GM18499 (cell line): ENCODE data around the gene CYP4F8.

Experiments
- ATAC-seq: cut with Tn5 transposase; IDR thresholded peaks from one replicate; pipeline ENCODE4 v1.9.1; 2021; ENCODE audit warnings: moderate number of reproducible peaks; ENCODE audit not compliant: insufficient read depth, unreplicated experiment

Gene CYP4F8

DNA sequence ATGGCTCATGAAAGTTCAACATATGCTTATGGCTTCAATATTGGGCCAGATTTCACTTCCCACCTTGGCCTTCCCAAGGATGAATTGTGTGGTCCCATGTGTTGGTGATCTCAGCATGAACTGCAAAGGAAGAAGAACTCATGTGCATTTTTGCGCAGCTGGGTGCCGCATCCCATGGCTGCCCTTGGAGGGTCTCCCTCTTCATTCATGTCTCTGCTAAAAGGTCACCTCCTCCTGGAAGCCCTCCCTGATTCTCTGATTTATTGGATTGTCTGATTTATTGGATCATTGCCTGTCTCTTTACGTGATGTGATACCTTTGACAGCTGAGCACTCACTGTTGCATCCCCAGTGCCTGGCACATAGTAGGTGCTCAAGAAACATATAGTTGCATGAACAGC is 1.7 kb upstream of the CYP4F8 start:
- no peak for ATAC-seq

DNA sequence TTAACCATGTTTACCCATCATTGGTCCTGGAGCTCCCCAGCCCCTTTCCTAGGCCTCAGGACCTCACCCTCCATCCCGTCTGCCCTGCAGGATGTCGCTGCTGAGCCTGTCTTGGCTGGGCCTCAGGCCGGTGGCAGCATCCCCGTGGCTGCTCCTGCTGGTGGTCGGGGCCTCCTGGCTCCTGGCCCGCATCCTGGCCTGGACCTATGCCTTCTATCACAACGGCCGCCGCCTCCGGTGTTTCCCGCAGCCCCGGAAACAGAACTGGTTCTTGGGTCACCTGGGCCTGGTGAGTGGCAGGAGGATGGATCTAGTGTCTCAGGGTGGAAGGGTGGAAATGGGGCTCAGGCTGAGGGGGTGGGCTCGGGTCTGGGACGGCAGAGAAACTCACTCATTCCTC is 508 bp downstream of the CYP4F8 start:
- ATAC-seq, result no peak

DNA sequence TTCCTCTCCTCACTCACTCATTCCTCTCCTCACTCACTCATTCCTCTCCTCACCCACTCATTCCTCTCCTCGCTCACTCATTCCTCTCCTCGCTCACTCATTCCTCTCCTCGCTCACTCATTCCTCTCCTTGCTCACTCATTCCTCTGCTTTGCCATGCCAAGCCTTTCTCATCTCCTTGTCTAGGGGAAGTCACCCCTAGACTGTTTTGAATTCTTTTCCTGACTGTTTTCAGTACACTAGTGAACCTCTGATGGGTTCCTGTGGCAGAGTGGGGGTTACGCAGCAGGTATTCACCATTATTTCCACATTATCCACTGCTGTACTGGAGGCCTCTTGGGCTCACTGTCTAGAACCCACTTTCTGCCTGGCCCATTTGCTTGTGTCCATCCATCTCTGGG is 1.2 kb downstream of the CYP4F8 start:
- ATAC-seq, result no peak

DNA sequence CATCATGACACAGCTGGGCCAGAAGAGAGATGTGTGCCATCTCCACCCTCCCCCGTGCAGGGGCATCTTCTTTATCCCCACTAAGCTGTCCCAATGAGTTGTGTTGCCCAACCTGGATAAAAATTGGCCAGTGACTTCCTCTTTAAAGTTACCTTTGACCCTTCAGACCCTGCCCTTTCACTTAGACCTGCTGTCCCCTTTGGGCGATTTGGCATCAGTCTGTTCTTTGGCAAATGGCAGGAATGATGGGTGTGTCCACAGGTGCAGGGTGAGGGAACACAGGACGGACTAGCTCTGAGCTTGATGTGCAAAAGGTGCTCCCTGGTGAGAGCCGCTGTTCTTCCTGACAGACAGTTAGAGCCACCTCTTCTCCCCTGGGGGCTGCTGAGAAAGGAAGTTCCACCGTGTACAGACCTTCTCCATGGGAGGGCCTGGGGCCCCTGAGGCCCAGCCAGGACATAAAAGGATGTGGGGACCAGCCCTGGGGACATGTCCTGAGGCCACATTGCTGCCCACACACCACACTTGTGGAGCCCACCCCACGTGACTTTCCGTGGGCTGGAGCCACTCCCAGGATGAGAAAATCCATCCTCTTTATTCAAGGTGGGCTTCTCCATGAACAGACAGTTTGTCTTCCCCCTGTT is 1.7 kb downstream of the CYP4F8 start:
- ATAC-seq, result no peak

DNA sequence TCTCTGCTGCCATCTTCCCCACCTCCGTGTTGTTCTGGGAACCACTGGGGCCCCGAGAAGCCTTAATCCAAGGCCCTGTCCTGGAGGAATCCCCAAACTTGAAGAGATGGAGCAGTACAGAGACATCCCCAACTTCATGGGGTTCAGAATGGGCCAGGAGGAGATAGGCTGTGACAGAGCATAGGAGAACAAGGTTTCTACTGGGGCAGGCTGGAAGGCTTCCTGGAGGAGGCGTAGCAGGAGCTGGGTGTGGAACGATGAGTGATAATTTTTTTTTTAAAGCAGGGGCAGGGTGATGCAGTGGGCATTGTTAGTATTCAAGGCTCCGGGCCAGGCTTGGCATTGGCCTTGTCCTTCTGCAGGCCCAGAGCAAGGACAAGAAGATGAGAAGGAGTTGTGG is 3.3 kb downstream of the CYP4F8 start:
- ATAC-seq, result no peak

DNA sequence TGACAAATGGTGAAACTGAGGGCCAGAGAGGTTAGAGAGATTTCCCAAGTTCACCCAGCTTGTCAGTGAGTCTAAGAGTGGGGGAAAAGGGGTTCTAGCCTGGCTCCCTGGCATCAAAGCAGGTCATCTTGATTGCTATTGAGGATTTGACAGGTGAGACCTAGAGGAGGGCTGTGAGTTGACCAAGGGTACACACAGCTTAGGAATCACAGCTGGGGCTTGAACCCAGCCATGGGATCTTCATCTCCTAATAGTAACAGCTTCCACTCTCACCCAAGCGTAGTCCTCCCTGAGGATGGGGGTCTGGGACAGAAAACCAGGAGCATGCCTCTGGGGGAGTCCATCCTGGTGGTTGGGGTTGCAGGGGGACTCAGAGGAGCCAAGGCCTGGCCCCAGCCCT is 6.8 kb downstream of the CYP4F8 start:
- no peak for ATAC-seq

DNA sequence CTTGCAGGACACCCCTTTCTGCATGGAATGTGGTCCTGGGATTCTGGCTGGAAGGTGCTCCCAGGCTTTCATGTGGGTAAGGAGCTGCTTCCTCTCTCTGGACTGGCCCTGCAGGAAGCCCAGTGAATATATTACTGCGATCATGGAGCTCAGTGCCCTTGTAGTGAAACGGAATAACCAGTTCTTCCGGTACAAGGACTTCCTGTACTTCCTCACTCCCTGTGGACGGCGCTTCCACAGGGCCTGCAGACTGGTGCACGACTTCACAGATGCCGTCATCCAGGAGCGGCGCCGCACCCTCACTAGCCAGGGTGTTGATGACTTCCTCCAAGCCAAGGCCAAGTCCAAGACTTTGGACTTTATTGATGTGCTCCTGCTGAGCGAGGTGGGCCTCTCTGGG is 8.0 kb downstream of the CYP4F8 start:
- ATAC-seq, result no peak

DNA sequence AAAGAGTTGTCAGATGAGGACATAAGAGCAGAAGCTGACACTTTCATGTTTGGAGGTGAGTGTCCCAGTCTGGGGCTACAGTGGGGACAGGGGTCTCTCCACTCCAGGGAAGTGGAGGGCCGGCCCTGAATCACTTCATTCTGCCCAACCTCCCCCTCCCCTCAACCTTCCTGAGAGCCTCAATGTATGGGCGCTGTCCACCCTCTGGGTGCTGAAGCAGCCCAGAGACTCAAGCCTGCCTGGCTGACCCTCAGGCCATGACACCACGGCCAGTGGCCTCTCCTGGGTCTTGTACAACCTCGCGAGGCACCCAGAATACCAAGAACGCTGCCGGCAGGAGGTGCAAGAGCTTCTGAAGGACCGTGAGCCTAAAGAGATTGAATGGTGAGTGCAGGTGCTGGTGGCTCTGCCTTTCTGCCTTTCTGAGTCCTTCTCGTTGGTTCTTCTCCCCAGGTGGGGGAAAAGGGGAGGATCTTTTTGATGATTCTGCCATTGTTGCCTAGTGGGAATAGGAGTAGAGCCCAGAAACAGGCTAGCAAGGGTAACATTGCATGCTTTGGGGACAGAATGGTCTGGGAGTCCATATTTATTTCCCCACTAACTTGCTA is 8.8 kb downstream of the CYP4F8 start:
- no peak for ATAC-seq

DNA sequence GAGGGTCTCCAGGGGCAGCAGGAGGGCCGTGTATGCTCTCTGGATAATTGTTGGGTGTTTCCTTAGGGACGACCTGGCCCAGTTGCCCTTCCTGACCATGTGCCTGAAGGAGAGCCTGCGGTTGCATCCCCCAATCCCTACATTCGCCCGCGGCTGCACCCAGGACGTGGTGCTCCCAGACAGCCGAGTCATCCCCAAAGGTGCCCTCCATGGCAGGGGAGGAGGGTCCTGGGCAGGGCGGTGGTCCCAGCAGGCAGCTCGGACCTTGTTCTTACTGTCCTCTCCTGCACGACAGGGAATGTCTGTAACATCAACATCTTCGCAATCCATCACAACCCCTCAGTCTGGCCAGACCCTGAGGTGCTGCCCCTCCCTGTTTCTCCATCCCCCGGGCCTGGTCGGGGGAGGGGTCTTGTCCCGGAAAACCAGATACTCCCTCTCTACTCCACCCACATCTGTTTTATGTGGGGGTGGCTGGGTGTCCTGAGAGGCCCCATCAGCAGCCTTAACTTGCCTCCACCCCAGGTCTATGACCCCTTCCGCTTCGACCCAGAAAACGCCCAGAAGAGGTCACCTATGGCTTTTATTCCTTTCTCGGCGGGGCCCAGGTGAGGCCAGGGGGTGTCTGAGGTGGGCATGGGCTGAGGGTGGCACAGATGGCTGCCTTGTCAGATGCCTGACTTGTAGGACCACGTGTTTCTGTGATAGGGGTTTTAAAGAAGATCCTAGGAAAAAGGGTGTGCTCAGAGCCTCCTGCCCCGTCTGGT is 13.4 kb downstream of the CYP4F8 start:
- ATAC-seq, result no peak

DNA sequence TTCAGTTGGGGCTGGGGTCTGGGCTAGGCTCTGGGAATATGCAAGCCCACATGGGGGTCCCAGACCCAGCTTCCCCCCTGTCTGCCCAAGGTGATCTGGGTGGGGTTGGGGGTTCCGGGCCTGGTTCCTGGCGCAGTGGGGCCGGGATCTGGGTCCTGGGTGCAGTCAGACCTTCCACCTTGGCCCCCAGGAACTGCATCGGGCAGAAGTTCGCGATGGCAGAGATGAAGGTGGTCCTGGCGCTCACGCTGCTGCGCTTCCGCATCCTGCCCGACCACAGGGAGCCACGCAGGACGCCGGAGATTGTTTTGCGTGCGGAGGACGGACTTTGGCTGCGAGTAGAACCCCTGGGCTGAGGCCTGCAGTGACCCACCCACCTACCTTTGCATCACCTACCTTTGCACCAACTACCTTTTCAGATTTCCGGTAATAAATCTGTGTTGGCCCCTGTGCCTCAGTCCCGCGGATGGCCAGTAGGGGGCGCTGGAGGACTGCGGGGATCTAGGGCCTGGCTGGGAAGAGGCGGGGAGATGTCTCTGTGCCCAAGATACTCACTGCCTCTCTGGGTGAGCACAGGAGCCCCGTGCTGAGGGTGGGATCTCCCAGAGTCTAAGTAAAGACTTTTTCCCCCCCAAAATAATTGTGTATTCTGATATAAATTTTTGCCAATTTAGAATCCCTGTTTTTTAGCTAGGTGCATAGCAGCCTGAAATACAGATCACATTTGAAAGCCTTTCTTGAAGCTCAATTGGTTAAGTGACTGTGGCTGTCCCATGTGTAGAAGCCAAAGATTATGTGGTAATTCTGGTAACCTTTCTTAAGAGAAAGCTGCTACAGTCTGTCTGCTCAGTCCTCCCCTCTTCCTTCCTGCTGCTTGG is 14.2 kb downstream of the CYP4F8 start:
- no peak for ATAC-seq

DNA sequence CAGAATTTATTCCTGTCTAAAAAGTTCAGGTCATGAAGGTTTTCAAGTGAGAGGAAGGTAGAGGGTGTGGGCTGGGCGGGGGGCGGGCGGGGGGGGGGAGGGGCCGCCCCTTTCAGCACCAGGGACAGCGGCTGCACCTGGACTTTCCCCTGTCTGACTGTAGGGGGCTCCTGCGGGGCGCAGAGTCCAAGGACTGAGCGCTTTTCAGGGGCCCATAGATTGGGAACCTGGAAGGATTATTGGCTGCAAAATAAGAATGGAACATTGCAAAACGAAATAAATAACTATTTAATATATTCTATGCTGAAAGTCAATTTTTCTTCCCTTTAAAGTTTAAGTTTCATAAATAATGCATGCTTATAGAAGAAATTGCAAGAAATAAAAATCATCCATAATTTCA is 16.8 kb downstream of the CYP4F8 start:
- no peak for ATAC-seq

DNA sequence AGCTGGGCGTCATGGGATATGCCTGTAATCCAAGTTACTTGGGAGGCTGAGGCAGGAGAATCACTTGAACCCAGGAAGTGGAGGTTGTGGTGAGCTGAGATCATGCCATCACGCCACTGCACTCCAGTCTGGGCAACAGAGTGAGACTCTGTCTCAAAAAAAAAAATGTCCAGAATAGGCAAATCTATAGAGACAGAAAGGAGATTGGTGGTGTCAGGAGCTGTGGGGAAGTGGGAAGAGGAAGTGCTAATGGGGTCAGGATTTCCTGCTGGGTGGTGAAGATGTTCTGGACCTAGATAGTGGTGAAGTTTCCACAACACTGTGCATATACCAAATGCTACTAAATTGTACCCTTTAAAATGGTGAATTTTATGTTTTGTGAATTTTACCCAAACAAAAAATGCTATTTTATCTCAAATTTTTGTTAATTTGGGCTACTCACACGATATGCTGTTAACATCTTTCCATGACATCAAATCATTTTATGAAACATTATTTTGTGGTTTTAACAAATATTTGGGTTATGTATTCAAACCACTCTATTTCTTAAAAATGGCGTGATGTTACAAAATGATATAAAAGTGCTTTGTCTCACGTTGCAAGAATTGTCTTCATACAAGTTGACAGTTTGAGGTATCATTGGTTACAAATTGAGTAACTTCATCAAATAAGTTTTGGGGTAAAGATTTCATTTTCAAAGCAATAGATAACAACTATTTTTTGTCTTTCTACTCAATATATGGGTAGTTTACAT is 18.2 kb downstream of the CYP4F8 start:
- ATAC-seq, result no peak

DNA sequence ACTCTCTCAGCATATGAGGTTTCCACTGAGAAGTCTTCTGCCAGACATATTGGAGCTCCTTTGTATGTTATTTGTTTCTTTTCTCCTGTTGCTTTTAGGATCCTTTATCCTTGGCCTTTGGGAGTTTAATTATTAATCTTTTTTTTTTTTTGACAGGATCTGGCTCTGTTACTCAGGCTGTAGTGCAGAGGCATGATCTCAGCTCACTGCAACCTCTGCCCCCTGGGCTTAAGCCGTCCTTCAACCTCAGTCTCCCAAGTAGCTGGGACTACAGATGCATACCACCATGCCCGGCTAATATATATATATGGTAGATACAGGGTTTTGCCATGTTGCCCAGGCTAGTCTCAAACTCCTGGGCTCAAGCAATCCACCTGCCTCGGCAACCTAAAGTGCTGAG is 19.1 kb downstream of the CYP4F8 start:
- ATAC-seq, result no peak

DNA sequence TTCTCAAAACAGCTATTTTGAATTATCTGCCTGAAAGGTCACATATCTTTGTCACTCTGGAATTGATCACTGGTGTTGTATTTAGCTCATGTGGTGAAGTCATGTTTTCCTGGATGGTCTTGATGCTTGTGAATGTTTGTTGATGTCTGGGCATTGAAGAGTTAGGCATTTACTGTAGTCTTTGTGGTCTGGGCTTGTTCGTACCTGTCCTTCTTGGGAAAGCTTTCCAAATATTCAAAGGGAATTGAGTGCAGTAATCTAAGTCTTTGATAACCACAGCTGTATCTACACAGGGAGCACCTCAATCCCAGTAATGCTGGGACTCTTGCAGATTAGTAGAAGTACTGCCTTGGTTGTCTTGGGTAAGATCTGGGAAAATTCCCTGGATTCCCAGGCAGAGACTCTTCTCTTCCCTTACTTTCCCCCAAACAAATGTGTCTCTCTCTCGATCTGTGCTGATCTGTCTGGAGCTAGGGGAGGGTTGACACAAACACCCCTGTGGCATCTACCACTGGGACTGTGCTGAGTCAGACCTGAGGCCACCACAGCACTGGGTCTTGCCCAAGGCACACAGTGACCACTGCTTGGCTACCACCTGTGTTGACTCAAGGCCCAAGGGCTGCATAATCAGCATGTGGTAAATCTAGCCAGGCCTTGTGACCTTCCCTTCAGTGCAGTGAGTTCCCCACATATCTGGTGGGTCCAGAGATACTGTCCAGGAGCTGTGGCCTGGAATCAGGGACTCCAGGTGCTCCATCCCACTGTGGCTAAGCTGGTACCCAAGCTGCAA is 20.2 kb downstream of the CYP4F8 start:
- ATAC-seq, result no peak

DNA sequence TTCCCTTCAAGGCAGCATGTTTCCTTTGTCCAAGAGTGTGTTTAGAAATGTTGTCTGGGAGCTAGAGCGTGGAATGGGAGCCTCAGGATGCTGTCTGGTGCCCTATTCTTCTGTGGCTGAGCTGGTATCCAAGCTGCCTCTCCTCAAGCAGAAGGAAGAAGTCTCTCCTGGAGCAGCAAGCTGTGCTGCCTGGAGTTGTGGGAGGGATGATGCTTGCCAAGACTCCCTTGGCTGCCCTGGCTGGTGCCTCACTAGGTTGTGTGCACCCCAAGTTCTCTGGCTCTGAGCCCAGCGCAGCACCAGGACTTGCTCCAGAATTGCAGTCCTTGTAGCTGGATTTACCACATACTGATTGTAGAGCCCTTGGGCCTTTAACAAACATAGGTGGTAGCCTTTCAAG is 21.0 kb downstream of the CYP4F8 start:
- ATAC-seq, result no peak

DNA sequence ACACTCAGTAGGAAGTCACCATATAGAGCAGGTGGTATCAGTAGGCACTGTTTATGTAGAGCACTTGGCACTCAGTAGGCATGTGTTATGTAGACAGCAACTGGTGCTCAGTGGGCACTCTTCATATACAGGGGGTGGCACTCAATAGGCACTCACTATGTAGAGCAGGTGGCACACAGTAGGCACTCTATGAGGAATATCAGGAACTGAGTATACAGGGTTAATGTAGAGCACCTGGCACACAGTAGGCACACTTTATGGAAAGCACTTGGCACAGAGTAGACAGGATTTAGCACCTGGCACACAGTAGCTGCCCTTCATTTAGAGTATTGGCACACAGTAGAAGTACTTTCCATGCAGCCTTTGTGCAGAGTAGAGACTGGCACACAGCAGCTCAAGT is 24.6 kb downstream of the CYP4F8 start:
- ATAC-seq, result no peak

DNA sequence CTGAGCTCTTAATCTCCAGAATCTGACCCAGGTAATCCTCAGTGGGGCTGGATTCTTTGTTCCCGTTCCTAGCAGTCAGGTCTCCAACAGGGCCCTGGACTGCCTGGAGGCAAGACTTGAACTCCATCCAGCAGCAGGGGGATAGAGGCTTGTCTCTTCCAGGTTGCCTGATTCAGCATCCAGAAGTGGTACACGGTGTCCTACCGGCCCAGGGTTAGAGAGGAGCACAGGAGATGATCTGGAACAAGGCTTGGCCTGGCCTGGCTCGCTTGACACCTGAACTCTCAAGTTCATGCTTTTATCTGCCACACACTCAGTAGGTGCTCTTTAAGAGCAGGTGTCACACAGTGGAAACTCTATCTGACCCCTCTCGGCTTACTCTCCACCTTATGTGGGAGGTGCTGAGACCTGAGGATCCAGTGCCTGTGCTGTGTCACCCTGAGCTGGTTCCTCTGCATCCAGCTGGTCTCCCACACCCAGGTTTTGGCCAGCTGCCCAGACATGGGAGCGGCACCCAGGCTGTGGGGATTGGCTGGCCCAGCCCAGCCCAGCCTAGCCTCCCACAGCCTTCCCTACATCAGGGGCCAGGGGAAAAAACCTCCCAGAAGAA is 25.4 kb downstream of the CYP4F8 start, which contains the start of gene CYP4F3:
TSS of gene CYP4F3 (plus strand) at position 604 of the 610 bp plus-strand sequence. CDS start 519 bp downstream, outside the sequence.
- ATAC-seq, result no peak

DNA sequence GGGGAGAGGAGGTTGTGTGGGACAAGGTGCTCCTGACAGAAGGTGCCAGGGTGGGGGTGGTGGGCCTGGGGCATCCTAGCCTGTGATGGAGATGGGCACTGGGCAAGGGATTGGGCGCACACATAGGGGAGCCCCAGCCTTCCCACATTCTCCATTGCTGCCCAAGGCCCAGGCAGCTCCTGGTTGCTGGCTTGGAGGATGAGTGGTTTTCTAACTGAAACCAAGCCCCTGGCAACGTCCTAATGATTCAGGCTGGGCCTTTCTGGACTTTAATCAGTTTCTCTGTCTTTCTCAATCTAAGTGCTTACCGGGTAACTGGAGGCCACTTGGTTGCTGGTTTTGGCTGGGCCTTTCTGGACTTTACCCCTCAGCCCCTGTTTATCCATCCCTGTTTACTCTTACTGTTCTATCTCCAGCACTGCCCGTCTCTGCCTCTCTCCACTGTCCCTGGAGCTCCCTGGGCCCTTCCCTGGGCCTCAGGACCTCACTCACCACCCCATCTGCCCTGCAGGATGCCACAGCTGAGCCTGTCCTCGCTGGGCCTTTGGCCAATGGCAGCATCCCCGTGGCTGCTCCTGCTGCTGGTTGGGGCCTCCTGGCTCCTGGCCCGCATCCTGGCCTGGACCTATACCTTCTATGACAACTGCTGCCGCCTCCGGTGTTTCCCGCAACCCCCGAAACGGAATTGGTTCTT is 26.0 kb downstream of the CYP4F8 start:
- ATAC-seq, result no peak
